ENCODE data around the gene ZNF678.

DNA sequence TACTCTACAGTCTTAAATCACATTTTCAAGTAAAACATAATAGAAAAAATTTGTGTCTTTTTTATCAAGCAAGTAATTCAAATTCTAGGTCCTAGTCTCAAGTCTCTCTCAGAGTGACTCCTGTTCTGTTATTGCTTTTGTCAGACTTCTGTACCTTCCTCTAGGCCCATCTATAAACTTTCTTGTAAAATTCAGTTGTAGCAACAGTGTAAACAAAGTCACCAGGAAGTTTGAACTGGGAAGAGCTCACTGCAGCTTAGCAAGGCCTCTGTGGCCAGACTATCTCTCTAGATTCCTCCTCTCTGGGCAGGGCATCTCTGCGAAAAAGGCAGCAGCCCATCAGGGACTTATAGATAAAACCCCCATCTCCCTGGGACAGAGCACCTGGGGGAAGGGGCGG lies 13.5 kb upstream of the ZNF678 start:
- TF ChIP-seq CTCF (conservative IDR thresholded peaks at IDR 0.05 in 1 of 2, IDR thresholded peaks at IDR 0.05 in 1 of 2; ENCODE audit: low read depth in 1 of 2, low read length in 2 of 2) (no peak), EZH2 (IDR thresholded peaks at IDR 0.05; ENCODE audit: low read length, missing control alignments) (no peak)
